ENCODE data around the gene ELOB. TPM values are rescaled to one million over a fixed set of nuclear protein-coding genes. Genes with fewer than 3 reads are reported as not detected.

Gene ELOB
- total RNA-seq, 2 donors from 2014 or later, result 264 to 272 TPM

- Histone ChIP-seq H3K27ac (ENCODE audit: low read depth, low read length) (no peak overlapping the region), H3K4me3 (ENCODE audit: low read length) (no peak overlapping the region), H3K4me1 (ENCODE audit: control insufficient read depth, insufficient read depth, low read length) (no peaks in the 10 kb centered on the region), H3K27me3 (ENCODE audit: control insufficient read depth, insufficient read depth, low read length, poor library complexity, severe bottlenecking) (no peaks in the 10 kb centered on the region), H3K9ac (ENCODE audit: extremely low read depth, low read length, poor library complexity, severe bottlenecking) (no peak overlapping the region), H3K36me3 (ENCODE audit: control insufficient read depth, insufficient read depth, low read length) (no peaks in the 10 kb centered on the region), H3K9me3 (ENCODE audit: control insufficient read depth, low read length) (no peaks in the 10 kb centered on the region)
- H3K36me3 Mint-ChIP-seq (ENCODE audit: low read depth), result no peaks in the 10 kb centered on the region
- 93 to 100% methylated on average over 5 to 12 of the region's 12 CpGs for WGBS, 2 experiments (ENCODE audit: insufficient coverage in 1 of 2, insufficient read length in 1 of 2)
- no peaks in the 10 kb centered on the region for H3K9me3 Mint-ChIP-seq
- H3K27ac Mint-ChIP-seq, result no peak overlapping the region
- H3K4me1 Mint-ChIP-seq, result peaks cover 2% of the 10 kb centered on the region
- TF ChIP-seq CTCF (conservative IDR thresholded peaks at IDR 0.05), result no peak
- no peak for DNase-seq
- no peaks in the 10 kb centered on the region for H3K27me3 Mint-ChIP-seq (ENCODE audit: insufficient read depth)
- no peak overlapping the region for H3K4me3 Mint-ChIP-seq
Observed at GRCh38 chr16:2742323-2743006, 34.6 kb downstream of the ELOB start.

GRCh38 chr16:2741168-2741567 is 35.9 kb downstream of the ELOB start:
- 92 to 100% methylated on average over 1 to 4 of the region's 4 CpGs for WGBS, 2 experiments (ENCODE audit: insufficient coverage in 1 of 2, insufficient read length in 1 of 2)
- H3K4me3 ChIP-seq (ENCODE audit: low read length), result no peak overlapping the region
- H3K27ac ChIP-seq (ENCODE audit: low read depth, low read length), result no peak overlapping the region
- no peaks in the 10 kb centered on the region for H3K9me3 Mint-ChIP-seq
- peak overlapping the region; percentile 55 for H3K27ac Mint-ChIP-seq
- no peaks in the 10 kb centered on the region for H3K9me3 ChIP-seq (ENCODE audit: control insufficient read depth, low read length)
- no peak overlapping the region for H3K9ac ChIP-seq (ENCODE audit: extremely low read depth, low read length, poor library complexity, severe bottlenecking)
- no peak overlapping the region for H3K4me3 Mint-ChIP-seq
- TF ChIP-seq CTCF (conservative IDR thresholded peaks at IDR 0.05), result no peak
- H3K36me3 ChIP-seq (ENCODE audit: control insufficient read depth, insufficient read depth, low read length), result no peaks in the 10 kb centered on the region
- no peak for DNase-seq
- peaks cover 2% of the 10 kb centered on the region for H3K4me1 Mint-ChIP-seq
- H3K27me3 ChIP-seq (ENCODE audit: control insufficient read depth, insufficient read depth, low read length, poor library complexity, severe bottlenecking), result no peaks in the 10 kb centered on the region
- no peaks in the 10 kb centered on the region for H3K4me1 ChIP-seq (ENCODE audit: control insufficient read depth, insufficient read depth, low read length)
- no peaks in the 10 kb centered on the region for H3K36me3 Mint-ChIP-seq (ENCODE audit: low read depth)
- H3K27me3 Mint-ChIP-seq (ENCODE audit: insufficient read depth), result no peaks in the 10 kb centered on the region

- TF ChIP-seq CTCF (conservative IDR thresholded peaks at IDR 0.05), result no peak
- no peak for DNase-seq
- Mint-ChIP-seq H3K27me3 (ENCODE audit: insufficient read depth) (no peaks in the 10 kb centered on the region), H3K27ac (peak overlapping the region; percentile 80), H3K4me3 (no peak overlapping the region), H3K9me3 (no peaks in the 10 kb centered on the region), H3K36me3 (ENCODE audit: low read depth) (no peaks in the 10 kb centered on the region), H3K4me1 (peaks cover 2% of the 10 kb centered on the region)
- Histone ChIP-seq H3K9ac (ENCODE audit: extremely low read depth, low read length, poor library complexity, severe bottlenecking) (no peak overlapping the region), H3K27ac (ENCODE audit: low read depth, low read length) (no peak overlapping the region), H3K9me3 (ENCODE audit: control insufficient read depth, low read length) (no peaks in the 10 kb centered on the region), H3K36me3 (ENCODE audit: control insufficient read depth, insufficient read depth, low read length) (no peaks in the 10 kb centered on the region), H3K27me3 (ENCODE audit: control insufficient read depth, insufficient read depth, low read length, poor library complexity, severe bottlenecking) (no peaks in the 10 kb centered on the region), H3K4me3 (ENCODE audit: low read length) (no peak overlapping the region), H3K4me1 (ENCODE audit: control insufficient read depth, insufficient read depth, low read length) (no peaks in the 10 kb centered on the region)
- WGBS, 2 experiments (ENCODE audit: insufficient coverage in 1 of 2, insufficient read length in 1 of 2), result 93 to 100% methylated on average over 2 to 6 of the region's 6 CpGs
Observed at GRCh38 chr16:2740476-2740875, 36.6 kb downstream of the ELOB start.

Data from endodermal cell (in vitro differentiated cells).